GM19438 (cell line): Measurements from ENCODE around the gene ZFAND5.
A peak's percentile ranks its signal among the peaks of the same experiment; 100 is the strongest.

Source experiments
- ATAC-seq: cut with Tn5 transposase; IDR thresholded peaks from one replicate; pipeline ENCODE4 v1.9.1; 2021; ENCODE audit warnings: low read depth; ENCODE audit not compliant: unreplicated experiment

ZFAND5 gene

DNA sequence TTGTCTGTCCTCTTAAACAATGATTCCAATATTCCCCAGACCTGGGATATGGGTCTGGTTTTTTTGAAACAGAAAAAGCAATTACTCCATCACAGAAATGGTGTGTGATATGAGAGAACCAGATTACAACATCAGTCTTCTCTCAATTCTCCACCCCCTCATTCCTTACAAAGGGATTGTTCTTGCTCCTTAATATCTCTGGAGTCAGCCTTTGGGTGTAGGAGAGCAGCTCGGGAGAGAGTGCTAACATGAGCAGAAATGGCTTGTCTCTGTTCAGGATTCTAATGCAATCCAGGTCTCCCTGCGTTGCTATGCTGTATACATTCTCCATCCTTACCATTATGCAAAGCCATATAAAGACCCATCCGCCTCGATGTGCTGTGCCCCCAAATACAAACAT lies 32.7 kb downstream of the ZFAND5 start:
- ATAC-seq = no peak

DNA sequence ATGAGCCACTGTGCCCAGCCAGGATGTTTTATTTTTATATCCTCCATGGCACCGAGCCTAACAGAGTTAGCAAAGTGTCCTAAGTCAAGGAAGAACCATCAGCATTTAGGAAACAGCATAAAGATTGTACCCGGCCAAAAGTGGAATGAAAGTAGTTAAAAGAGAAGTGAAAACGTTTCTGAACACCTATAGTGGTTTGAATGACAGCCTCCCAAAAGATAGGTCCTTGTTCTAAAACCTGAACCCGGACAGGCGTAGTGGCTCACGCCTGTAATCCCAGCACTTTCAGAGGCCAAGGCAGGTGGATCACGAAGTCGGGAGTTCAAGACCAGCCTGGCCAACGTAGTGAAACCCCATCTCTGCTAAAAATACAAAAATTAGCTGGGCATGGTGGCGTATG lies 37.4 kb downstream of the ZFAND5 start:
- ATAC-seq = no peak

DNA sequence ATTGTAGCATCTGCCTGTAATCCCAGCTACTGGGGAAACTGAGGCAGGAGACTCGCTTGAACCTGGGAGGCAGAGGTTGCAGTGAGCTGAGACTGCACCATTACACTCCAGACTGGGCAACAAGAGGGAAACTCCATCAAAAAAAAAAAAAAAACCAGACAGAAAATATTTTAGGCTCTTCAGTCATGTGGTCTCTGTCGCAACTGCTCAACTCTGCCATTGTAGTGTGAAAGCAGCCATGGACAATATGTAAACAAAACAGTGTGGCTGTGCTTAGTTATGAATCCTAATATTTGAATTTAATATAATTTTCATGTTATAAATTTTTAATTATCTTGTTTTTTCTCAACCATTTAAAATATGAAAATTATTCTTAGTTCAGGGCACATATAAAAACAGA lies 38.4 kb downstream of the ZFAND5 start:
- ATAC-seq = no peak

DNA sequence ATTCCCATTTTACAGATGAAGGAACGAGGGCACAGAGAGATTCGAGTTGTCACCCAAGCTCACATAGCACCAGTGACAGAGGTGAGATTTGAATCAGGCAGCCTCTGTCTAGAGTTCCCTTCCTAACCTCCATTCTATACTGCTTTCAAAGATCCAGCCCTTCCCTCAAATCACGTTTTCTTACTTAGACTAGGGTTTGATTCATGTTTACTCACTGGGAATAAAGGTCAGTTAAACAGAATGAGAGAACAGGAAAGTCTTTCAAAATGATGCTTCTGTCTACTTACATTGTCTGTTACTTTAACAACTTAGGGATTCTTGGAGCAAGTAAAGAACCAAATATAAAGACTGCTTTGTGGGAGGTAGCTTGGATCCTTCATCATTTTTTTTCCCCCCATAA lies 40.0 kb downstream of the ZFAND5 start:
- ATAC-seq = no peak

DNA sequence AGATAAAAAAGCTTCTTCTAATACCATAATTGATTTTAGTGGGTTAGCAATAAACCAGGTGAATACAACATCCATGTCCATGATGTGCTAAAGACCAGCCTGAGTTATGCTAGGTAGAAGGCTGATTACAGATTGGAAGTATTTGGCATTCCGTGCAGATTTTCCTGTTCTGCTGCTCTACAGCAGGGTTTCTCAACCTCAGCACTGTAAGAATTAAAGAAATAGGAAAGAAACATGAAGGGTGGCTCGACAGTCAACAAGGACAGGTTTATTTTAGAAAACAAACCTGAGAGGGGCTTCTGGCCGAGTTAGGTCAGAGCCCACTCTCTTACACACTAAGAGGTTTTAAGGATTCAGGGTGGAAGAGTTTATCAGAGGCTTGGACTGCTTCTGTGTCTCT lies 42.3 kb downstream of the ZFAND5 start:
- no peak for ATAC-seq

DNA sequence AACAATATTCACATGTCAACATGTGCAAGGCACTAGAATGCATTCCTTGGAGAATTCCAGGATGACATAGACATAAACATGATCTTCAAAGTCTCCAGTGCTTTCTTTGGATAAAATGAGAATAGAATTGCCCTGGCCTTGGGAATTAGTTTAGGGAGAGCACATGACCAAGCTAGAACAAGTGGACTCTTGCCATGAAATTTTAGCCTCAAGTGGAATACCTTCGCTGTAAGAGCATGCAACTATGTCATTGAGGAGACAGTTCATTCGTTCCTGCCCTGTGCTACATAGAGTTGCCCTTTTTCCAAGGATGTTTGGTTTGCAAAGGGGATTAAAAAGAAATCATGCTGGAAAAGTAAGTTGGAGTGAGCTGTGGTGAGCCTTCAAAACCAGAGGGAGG lies 42.7 kb downstream of the ZFAND5 start:
- no peak for ATAC-seq

DNA sequence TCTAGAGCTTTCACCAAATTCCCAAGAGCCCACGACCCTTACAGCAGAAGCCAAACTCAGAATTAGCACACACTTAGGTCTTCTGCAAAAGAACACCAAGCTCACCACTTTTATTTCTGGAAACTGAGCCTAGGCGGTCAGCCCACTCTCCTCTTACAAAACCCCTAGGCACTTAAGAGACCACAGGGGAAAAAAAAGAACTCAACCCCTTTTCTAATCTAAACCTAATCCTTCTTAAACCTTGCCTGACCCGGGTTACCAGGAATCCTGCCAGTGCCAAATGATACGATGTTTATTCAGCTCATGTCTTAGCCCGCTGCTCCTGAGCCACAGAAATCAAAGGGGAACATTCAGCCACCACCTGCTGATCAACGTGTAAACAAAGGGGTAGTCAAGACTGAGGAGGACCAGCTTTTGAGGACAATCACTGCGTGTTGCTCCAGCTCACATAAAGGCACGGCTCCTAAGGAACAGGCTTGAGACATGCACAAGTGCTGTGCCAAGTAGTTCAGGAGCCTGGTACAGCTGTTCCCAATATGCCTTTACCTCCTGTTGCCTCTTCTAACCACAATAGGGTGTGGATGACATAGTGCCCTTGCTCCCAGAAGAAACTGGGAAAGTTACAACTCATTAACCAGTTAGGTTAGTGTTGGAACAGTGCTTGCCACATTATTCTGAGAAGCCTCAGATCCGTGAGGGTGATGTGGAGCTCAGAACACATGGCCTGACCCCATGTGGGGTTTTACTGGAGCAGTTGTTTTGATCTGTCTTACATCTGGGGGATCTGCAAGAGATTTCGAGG lies 49.3 kb downstream of the ZFAND5 start:
- ATAC-seq = no peak

DNA sequence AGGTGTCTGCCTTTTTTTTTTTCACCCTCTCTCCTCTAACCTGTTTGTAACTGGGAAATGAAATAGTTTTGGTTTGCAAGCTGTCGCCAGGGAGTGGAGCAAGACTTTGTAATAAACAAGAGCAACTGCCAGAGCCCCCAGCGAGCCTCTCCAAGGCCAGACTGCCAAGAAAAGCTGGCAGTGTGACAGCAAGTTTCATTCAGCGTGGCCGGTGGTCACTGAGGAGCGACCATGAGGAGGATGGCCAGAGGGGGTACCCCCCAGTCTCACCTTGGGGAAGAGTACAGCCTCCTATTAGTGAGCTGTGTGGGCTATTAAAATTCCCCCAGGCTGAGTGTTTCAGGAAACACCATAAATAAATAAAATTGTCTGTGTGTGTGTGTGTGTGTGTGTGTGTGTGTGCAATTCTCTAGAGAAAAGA lies 49.9 kb downstream of the ZFAND5 start:
- ATAC-seq = no peak

DNA sequence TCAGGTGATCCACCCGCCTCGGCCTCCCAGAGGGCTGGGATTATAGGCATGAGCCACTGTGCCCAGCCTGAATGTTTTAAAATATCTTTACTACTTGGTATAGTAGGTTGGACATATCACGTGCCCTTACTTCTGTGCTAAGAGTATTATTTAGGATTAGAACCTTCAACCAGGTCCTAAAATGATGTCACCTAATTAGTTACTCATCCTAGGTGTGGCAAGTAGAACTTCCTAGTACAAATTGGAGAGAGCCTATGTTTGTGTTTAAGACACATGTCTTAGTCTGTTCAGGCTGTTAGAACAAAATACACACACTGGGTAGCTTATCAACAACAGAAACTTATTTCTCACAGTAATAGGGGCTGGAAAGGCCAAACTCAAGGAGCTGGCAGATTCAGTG lies 51.5 kb downstream of the ZFAND5 start:
- ATAC-seq = no peak

DNA sequence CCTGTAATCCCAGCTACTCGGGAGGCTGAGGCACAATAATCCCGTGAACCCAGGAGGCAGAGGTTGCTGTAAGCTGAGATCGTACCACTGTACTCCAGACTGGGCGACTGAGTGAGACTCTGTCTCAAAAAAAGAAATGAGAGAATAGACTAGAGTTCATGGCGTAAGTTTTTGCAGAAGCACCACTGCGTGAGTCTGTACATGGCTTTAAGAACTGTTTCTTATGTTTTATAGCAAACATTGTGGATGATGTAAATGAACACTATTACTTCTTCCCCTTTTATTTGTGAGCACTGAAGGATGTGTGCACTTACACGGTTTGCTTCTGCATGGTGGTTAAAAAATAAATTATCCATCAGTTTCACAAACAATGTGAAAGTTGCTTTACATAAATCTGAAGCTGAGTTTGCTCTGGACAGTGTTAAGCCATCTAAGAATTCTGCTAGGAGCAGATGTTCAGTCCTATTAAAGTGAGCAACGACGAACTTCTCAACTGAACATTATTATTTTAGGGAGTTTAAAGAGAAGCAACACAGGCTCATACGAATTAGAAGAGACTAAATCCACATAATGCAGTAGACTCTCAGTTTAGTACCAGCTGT lies 52.5 kb downstream of the ZFAND5 start:
- ATAC-seq = no peak

DNA sequence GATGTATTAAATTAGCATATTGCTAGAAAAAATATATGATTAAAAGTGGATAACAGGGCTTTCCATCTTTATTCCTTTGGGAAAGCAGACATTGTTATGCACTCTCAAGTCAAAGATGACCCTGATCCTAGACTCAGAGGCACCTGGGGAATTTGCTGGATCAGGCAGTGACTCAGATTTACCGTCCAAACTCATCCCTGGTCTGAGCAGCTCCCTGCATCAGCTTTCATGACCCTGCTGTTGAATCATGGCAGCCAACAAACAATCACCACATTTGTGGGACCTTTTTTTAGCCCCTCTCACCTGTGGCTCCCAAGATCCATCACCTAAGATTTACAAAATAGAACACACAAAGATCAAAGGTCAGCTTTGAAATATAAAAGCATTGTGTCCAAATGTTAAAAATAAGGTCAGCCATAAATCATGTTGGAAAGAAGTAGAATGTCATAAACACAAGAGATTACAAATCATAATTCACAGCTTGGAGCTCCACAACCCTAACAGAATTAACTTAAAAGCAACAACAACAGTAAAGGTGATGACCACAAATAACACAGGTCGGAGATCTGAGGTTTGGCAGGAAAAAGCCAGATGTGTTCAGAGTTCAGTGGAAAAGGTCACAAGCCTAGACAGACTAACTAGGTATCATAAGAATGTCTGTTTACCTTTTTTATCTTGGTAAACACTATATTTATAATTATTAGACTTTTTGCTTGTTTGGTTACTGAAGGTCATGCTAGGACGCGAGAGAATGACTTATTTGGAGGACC lies 55.5 kb downstream of the ZFAND5 start:
- ATAC-seq = no peak

DNA sequence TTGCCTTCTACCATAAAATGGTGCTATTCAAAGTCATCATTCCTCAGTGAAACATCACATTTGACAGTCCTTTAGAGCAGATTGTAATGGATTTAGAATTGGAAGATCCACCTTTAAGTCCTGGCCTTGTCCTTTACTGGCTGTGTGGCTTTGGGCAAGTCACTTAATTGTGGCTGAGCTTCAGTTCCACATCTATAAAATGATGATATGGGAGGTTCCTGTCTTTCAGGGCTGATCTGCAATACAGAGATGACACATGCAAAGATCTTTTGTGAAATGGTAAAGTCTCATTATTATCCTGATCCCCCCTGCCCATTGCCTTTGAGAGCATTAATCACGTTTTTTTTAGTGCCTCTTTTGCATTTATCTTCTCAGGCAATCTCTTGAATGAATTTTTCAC lies 58.2 kb downstream of the ZFAND5 start:
- no peak for ATAC-seq

DNA sequence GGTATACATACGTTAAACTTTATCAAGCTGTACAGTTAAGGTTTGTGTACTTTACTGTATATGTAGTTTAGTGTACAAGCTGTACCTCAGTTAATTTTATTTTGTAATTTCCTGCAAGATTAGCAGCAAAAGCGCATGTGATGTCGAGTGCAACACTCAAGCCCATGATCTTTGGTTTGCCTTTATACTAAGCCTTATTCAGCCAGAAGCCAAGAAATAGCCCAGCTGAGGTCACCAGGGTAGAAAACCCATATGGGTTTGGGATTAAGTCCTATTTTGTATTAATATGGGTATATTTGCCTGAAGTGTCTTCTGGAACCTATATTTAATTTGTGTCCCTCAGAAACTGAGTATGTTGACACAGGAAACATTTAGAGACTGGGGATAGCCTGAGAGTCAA lies 59.3 kb downstream of the ZFAND5 start:
- no peak for ATAC-seq

DNA sequence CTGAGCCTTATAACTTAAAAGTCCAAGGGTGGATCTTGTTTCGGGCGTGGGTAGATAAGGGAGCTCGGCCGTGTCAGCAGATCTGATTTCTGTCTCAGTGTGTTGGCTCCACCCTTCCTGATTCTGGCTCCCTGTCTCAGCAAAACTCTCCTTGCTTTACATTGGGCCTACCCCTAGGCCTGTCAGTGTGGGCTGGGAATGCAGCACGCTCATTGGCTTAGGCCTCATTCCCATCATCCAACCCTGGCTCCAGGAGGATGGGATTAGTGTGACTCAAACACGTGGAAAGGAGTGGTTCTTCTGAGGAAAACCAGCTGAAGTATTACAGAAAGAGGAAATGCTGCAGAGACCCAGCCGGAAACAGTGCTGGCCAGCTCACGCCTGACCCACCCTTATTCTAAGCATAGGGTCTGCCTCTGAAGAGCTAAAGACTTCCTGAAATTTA lies 59.9 kb downstream of the ZFAND5 start:
- ATAC-seq = peak; percentile 89

DNA sequence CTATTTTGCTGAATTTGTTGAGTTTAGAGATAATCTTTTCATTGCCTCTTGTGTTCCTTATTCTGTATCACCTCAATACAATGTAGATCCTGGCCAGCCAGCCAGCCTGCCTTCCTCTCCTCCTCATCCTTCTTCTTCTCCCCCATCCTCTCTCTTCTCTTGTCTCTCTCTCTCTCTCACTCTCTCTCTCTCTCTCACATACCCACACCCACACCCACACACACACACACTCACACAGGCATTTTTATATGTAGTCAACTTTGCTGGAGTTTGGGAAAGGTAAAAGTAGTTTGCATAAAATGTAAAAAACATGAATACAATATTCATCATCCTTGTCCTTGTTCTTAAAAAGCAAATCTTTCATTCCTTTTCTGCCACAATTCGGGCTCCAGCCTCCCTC lies 60.5 kb downstream of the ZFAND5 start:
- ATAC-seq = no peak
